Stimulated activated CD4-positive, alpha-beta T cell treated with anti-CD3 and anti-CD28 coated beads, Interleukin-12 subunit alpha, Interleukin-12 subunit beta, amount 100 ng/mL, for 48 hours (primary cell): Measurements from ENCODE around the gene TBC1D22B.

Experiments
- DNase-seq, 3 donors: peaks; one replicate each; pipeline ENCODE4 v3.0.0-alpha.2; 2020; ENCODE audit warnings: low read depth in 2 of 3, low spot score in 1 of 3

The TBC1D22B gene

GRCh38 chr6:37239950-37240713 lies 17.4 kb upstream of the TBC1D22B start:
- DNase-seq: peak; percentile 74 to 77 (median 77)

GRCh38 chr6:37241131-37241530 lies 16.4 kb upstream of the TBC1D22B start:
- DNase-seq: no peak

GRCh38 chr6:37241775-37242428 lies 15.7 kb upstream of the TBC1D22B start:
- no peak for DNase-seq

- no peak for DNase-seq
Measured at GRCh38 chr6:37242429-37243052, 15.0 kb upstream of the TBC1D22B start.

- no peak for DNase-seq
Measured at GRCh38 chr6:37243131-37243815, 14.3 kb upstream of the TBC1D22B start.

GRCh38 chr6:37243816-37244370 lies 13.7 kb upstream of the TBC1D22B start:
- DNase-seq: no peak

- DNase-seq: no peak
Measured at GRCh38 chr6:37244430-37245310, 12.9 kb upstream of the TBC1D22B start.

GRCh38 chr6:37251211-37251780 lies 6.3 kb upstream of the TBC1D22B start:
- no peak for DNase-seq

GRCh38 chr6:37253486-37254007 lies 4.0 kb upstream of the TBC1D22B start:
- no peak for DNase-seq

GRCh38 chr6:37254881-37255280 lies 2.7 kb upstream of the TBC1D22B start:
- DNase-seq: no peak

GRCh38 chr6:37256692-37257319 lies 766 bp upstream of the TBC1D22B start:
- DNase-seq: no peak

GRCh38 chr6:37257320-37257633 lies 295 bp upstream of the TBC1D22B start:
- DNase-seq: no peak

- DNase-seq: no peak
Measured at GRCh38 chr6:37258405-37259105, 983 bp downstream of the TBC1D22B start.

GRCh38 chr6:37259191-37259590 lies 1.6 kb downstream of the TBC1D22B start:
- DNase-seq: no peak

- no peak for DNase-seq
Measured at GRCh38 chr6:37260040-37260439, 2.5 kb downstream of the TBC1D22B start.

- DNase-seq: no peak
Measured at GRCh38 chr6:37260444-37260843, 2.9 kb downstream of the TBC1D22B start.

- DNase-seq: no peak
Measured at GRCh38 chr6:37261198-37261597, 3.6 kb downstream of the TBC1D22B start.

GRCh38 chr6:37262446-37263026 lies 5.0 kb downstream of the TBC1D22B start:
- DNase-seq: no peak

GRCh38 chr6:37265001-37265400 lies 7.4 kb downstream of the TBC1D22B start:
- DNase-seq: no peak
